ENCODE data around the gene TMEFF2. TPM values are rescaled to one million over a fixed set of nuclear protein-coding genes. Genes with fewer than 3 reads are reported as not detected.
"Not testable (repeated sequence)": the region's sequence is repeated elsewhere in the genome, so short reads cannot be mapped to it uniquely, and the experiment has no call there.

TMEFF2 gene
- total RNA-seq, 3 donors from 2014 or later (not counting 1 experiment from before 2014, with no cell fraction given), result not detected

DNA sequence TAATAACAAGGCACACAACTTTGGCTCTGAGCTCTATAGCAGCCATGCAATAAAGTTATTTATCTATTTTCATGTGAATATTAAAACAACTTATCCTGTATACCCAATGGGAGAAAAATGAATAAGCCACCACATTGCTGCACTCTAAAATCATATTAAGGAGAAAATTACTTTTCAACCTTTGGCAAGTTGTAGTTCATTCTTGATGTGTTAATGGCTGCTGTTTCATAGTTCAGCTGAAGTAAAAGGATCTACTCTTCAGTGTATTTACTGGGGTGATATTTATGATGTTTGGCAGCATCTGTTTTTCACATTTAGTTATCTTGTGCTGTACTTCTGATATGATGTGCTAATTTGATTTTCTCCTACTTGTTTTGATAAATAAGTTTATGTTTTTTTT is 71.8 kb downstream of the TMEFF2 start:
- H3K4me3 ChIP-seq (ENCODE audit: low read length), result no peak overlapping the region
- H3K9me3 ChIP-seq (ENCODE audit: control insufficient read depth, insufficient read depth, low read length), result no peaks in the 10 kb centered on the region
- intact Hi-C loops (cut with micrococcal nuclease), result no loop called here
- H3K27me3 ChIP-seq (ENCODE audit: control insufficient read depth, insufficient read depth, low read length), result no peaks in the 10 kb centered on the region
- TF ChIP-seq, protein P1, sequence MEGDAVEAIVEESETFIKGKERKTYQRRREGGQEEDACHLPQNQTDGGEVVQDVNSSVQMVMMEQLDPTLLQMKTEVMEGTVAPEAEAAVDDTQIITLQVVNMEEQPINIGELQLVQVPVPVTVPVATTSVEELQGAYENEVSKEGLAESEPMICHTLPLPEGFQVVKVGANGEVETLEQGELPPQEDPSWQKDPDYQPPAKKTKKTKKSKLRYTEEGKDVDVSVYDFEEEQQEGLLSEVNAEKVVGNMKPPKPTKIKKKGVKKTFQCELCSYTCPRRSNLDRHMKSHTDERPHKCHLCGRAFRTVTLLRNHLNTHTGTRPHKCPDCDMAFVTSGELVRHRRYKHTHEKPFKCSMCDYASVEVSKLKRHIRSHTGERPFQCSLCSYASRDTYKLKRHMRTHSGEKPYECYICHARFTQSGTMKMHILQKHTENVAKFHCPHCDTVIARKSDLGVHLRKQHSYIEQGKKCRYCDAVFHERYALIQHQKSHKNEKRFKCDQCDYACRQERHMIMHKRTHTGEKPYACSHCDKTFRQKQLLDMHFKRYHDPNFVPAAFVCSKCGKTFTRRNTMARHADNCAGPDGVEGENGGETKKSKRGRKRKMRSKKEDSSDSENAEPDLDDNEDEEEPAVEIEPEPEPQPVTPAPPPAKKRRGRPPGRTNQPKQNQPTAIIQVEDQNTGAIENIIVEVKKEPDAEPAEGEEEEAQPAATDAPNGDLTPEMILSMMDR (IDR thresholded peaks at IDR 0.05), result no peak
- no peak overlapping the region for H3K4me3 Mint-ChIP-seq
- H3K27me3 Mint-ChIP-seq (ENCODE audit: low read depth in 2 of 2), result peaks cover 0 to 3% of the 10 kb centered on the region in 2 donors
- no peaks in the 10 kb centered on the region for H3K4me1 Mint-ChIP-seq
- ATAC-seq (no peak), DNase-seq (no peak)
- no peaks in the 10 kb centered on the region for H3K9me3 Mint-ChIP-seq
- H3K36me3 ChIP-seq (ENCODE audit: control insufficient read depth, insufficient read depth, low read length), result no peaks in the 10 kb centered on the region
- no peaks in the 10 kb centered on the region for H3K4me1 ChIP-seq (ENCODE audit: control insufficient read depth, insufficient read depth, low read length)
- no peaks in the 10 kb centered on the region for H3K36me3 Mint-ChIP-seq
- no peak overlapping the region for H3K27ac Mint-ChIP-seq
- no peak overlapping the region for H3K27ac ChIP-seq (ENCODE audit: low read length)

DNA sequence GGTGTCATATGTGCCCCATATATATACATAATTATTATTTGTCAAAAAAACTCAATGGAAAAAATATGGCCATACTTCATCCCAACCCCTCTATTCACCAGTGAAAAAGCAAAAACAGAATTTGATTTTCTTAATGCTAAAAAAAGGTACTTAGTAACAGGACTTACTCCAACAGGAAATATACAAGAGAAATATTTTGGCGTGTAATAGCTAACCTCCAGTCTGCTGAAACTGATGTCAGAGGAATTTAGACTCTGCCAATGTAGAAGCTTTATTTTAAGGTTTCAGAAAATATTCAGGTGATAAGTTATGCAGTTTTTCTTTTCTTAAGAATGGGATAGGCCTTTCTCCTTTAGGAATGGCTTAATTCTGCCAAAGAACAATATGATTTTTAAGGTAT is 72.6 kb downstream of the TMEFF2 start:
- Histone ChIP-seq H3K4me3 (ENCODE audit: low read length) (no peak overlapping the region), H3K27me3 (ENCODE audit: control insufficient read depth, insufficient read depth, low read length) (no peaks in the 10 kb centered on the region), H3K4me1 (ENCODE audit: control insufficient read depth, insufficient read depth, low read length) (no peaks in the 10 kb centered on the region), H3K27ac (ENCODE audit: low read length) (no peak overlapping the region), H3K9me3 (ENCODE audit: control insufficient read depth, insufficient read depth, low read length) (no peaks in the 10 kb centered on the region), H3K36me3 (ENCODE audit: control insufficient read depth, insufficient read depth, low read length) (no peaks in the 10 kb centered on the region)
- Mint-ChIP-seq H3K4me3 (no peak overlapping the region), H3K36me3 (no peaks in the 10 kb centered on the region), H3K27me3 (ENCODE audit: low read depth in 2 of 2) (peaks cover 0 to 3% of the 10 kb centered on the region in 2 donors), H3K9me3 (no peaks in the 10 kb centered on the region), H3K4me1 (no peaks in the 10 kb centered on the region), H3K27ac (no peak overlapping the region)
- ATAC-seq, result no peak
- no peak for DNase-seq
- intact Hi-C loops (cut with micrococcal nuclease), result no loop called here
- TF ChIP-seq, protein P1 (IDR thresholded peaks at IDR 0.05), result no peak
- WGBS (ENCODE audit: insufficient coverage), result 64% methylated on average over 1 of the region's 1 CpG

DNA sequence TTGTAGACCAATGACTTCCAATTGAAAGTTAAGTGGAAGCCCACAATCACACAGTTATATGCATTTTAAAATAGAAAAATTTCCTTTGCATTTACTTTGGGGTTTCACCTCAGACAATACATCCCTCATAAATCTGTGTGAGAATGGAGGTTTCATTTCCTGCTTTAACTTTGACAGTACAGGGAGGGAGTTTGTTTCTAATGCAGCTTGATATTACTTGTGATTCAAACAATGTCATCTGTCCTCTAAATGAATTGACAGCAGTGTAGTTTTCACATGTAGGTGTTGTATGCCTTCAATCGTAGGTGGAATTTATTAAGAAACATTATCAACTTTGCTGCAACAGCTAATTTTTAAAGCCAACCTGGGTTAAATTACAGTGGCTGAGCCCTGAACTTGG is 75.2 kb downstream of the TMEFF2 start:
- intact Hi-C loops (cut with micrococcal nuclease), result no loop called here
- no peaks in the 10 kb centered on the region for H3K36me3 ChIP-seq (ENCODE audit: control insufficient read depth, insufficient read depth, low read length)
- no peaks in the 10 kb centered on the region for H3K27me3 ChIP-seq (ENCODE audit: control insufficient read depth, insufficient read depth, low read length)
- TF ChIP-seq, protein P1 (IDR thresholded peaks at IDR 0.05), result no peak
- Mint-ChIP-seq H3K9me3 (peaks cover 0 to 5% of the 10 kb centered on the region in 2 donors), H3K36me3 (no peaks in the 10 kb centered on the region), H3K27me3 (ENCODE audit: low read depth in 2 of 2) (peaks cover 0 to 3% of the 10 kb centered on the region in 2 donors), H3K4me3 (no peak overlapping the region), H3K27ac (no peak overlapping the region), H3K4me1 (no peaks in the 10 kb centered on the region)
- ATAC-seq (no peak), DNase-seq (no peak)
- H3K4me3 ChIP-seq (ENCODE audit: low read length), result no peak overlapping the region
- no peaks in the 10 kb centered on the region for H3K4me1 ChIP-seq (ENCODE audit: control insufficient read depth, insufficient read depth, low read length)
- whole genome bisulfite sequencing (ENCODE audit: insufficient coverage), result 88% methylated on average over 1 of the region's 1 CpG
- no peak overlapping the region for H3K27ac ChIP-seq (ENCODE audit: low read length)
- no peaks in the 10 kb centered on the region for H3K9me3 ChIP-seq (ENCODE audit: control insufficient read depth, insufficient read depth, low read length)

DNA sequence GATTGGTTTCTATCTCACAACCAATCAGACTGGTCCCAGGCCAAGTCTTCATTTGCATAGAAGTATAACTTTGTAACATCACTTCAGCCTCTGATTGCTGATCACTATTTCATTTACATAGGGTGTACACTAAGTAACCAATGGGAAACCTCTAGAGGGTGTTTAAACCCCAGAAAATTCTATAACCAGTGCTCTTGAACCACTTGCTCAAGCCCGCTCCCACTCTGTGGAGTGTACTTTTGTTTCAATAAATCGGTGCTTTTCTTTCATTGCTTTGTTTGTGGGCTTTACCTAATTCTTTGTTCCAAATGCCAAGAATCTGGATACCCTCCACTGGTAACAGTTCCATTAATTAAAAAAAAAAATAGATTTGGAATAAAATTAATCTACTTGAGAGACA is 77.0 kb downstream of the TMEFF2 start:
- no peak for DNase-seq
- intact Hi-C loops (cut with micrococcal nuclease), result no loop called here
- no peaks in the 10 kb centered on the region for H3K36me3 ChIP-seq (ENCODE audit: control insufficient read depth, insufficient read depth, low read length)
- no peak overlapping the region for H3K27ac Mint-ChIP-seq
- no peak overlapping the region for H3K4me3 ChIP-seq (ENCODE audit: low read length)
- WGBS (ENCODE audit: insufficient coverage), result 50% methylated on average over 2 of the region's 2 CpGs
- H3K36me3 Mint-ChIP-seq, result no peaks in the 10 kb centered on the region
- no peaks in the 10 kb centered on the region for H3K4me1 ChIP-seq (ENCODE audit: control insufficient read depth, insufficient read depth, low read length)
- TF ChIP-seq, protein P1 (IDR thresholded peaks at IDR 0.05), result no peak
- no peak for ATAC-seq
- no peak overlapping the region for H3K27ac ChIP-seq (ENCODE audit: low read length)
- H3K27me3 Mint-ChIP-seq (ENCODE audit: low read depth in 2 of 2), result peaks cover 0 to 3% of the 10 kb centered on the region in 2 donors
- no peaks in the 10 kb centered on the region for H3K9me3 ChIP-seq (ENCODE audit: control insufficient read depth, insufficient read depth, low read length)
- H3K27me3 ChIP-seq (ENCODE audit: control insufficient read depth, insufficient read depth, low read length), result no peaks in the 10 kb centered on the region
- H3K4me3 Mint-ChIP-seq, result no peak overlapping the region
- no peaks in the 10 kb centered on the region for H3K4me1 Mint-ChIP-seq
- peaks cover 0 to 5% of the 10 kb centered on the region in 2 donors for H3K9me3 Mint-ChIP-seq

DNA sequence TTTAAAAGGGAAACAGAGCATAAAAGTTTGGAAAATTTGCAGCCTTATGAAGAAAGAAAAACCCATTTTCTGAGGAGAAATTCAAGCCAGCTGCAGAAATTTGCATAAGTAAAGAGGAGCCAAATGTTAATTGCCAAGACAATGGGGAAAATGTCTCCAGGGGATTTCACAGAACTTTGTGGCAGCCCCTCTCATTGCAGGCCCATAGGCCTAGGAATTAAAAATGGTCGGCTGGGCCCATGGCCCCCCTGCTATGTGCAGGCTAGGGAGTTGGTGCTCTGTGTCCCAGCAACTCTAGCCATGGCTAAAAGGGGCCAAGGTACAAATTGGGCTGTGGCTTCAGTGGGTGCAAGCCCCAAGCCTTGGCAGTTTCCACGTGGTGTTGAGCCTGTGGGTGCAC is 83.2 kb downstream of the TMEFF2 start:
- H3K27me3 Mint-ChIP-seq (ENCODE audit: low read depth in 2 of 2); H3K4me3 Mint-ChIP-seq; H3K27ac Mint-ChIP-seq; H3K9me3 ChIP-seq (ENCODE audit: control insufficient read depth, insufficient read depth, low read length); DNase-seq; ATAC-seq; H3K9me3 Mint-ChIP-seq; intact Hi-C loops (cut with micrococcal nuclease); H3K27me3 ChIP-seq (ENCODE audit: control insufficient read depth, insufficient read depth, low read length); H3K27ac ChIP-seq (ENCODE audit: low read length); H3K36me3 Mint-ChIP-seq; H3K4me1 ChIP-seq (ENCODE audit: control insufficient read depth, insufficient read depth, low read length); H3K4me3 ChIP-seq (ENCODE audit: low read length); H3K4me1 Mint-ChIP-seq; H3K36me3 ChIP-seq (ENCODE audit: control insufficient read depth, insufficient read depth, low read length): not testable (repeated sequence)
- WGBS (ENCODE audit: insufficient coverage), result 70% methylated on average over 2 of the region's 2 CpGs

All from natural killer cell (primary cell).